NCI-H2029 treated with DMSO at 0.1 percent for 48 hours (cell line): Measurements from ENCODE around the gene PLA2G4B.
A peak's percentile ranks its signal among the peaks of the same experiment; 100 is the strongest.

Experiments used
- DNase-seq: peaks from one replicate; lab custom pipeline; 2025; lab: John Stamatoyannopoulos, UW

Gene PLA2G4B

GRCh38 chr15:41869770-41870688 lies 31.4 kb downstream of the PLA2G4B start:
- no peak for DNase-seq

DNA sequence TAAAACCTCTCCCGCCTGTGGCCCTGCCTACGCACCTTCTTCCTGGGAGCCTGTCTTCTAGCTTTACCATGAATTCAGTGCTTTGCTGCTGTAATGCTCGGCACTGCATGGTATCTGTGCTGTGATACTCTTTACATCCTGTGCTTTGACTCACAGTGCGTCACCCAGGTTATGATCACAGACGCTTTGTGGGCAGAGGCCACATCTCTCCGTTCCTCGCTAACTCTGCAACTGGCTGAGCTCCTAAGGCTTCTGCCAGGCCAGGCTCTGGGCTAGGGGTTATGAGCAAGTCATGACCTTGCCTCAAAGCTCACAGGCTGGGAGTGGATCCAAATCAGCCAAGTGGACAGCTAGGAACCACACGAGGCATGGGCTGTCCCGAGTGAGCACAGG lies 32.0 kb downstream of the PLA2G4B start:
- no peak for DNase-seq

DNA sequence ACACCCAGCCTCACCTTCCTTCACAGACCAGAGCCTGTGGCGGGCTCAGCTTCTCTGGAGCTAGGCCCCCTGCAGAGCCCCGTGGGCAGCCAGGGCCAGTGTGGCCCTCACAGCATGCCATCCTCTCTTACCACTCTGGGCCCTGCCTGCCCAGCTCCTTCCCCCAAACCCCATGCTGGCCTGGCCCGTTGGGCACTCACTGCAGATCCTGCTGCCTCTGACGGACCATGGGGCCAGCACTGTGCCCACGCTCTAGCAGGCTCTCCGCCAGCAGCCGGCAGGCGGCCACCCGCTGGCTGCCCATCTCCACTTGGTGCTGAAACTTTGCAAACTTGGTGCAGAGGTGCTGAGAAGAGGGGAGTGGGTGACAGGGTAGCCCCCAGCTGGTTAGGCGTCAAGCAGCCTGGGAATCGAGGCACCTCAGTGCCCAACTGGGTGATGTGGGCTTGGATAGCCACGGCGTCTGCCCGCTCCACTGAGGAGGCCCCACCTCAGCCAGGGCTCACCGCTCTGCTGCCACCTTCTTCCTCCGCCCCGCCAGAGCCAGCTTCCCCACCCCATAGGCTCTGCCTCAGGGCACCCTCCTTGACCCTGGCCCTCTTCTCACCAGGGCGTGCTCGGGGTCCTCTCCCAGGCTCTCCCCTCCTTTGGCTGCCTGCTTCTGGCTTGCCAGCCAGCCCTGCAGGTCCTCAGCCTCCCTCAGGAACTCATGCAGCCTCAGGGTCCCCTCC lies 32.7 kb downstream of the PLA2G4B start:
- DNase-seq: no peak

DNA sequence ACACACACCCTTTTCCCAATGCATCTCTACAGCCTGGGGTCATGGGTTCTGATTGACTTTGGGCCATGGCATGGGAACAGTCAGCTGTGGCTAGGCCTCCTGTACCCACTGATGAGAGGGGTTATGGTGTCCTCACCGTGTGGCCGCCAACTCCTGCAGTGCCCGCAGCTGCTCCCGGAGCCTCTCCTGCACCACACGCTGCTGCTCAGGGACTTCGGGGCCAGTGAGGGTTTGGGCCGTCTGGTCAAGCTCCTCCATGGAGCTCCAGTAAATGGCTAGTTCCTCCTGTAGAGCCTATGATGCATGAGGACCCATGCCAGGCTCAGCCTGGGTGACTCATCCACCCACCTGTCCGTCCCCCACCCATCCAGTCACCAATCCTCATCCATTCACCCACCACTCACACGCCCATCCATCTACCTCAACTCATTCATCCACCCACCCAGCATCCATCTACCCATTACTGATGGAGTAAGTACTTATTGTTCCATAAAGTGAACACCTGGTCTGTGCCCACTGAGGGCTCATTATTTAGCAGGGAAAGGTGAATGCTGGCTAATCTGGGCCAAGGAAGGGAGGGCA lies 33.6 kb downstream of the PLA2G4B start:
- no peak for DNase-seq

DNA sequence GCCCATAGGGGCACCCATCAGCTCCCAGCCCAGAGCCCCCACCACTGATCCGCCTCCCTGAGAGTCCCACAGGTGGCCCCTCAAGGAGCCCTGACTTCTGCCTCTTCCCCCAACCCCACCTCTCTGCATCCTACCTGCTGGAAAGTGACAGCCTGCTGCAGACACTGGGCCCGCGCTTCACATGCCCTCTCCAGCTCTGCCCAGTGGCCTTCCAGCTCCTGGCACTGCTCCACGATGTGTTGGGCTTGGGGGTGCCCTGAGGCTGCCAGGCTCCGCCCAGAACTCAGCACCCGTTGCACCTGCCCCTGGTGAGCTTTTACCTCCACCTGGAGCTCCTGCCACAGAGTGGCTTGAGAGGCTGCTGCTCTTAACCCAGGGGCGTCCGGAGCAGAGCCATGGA lies 35.1 kb downstream of the PLA2G4B start:
- peak; percentile 7 for DNase-seq

DNA sequence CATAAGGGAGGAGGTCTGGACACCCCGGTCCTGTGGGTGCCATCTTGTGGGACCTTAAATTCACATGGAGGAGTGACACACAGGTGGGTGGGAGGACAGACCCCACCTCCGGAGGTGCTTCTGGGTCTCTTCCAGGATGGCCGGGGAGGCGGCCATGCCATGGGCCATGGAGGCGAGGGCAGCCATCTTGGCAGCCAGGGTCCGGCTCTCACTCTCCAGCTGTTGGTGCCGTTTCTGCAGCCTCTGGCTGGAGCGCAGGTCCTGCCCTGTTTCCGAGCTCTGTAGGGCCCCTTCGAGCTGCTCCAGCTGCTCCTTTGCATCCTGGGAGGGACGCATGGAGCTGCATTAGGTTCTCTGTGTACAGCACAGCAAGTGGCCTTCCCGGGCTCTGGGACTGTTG lies 36.1 kb downstream of the PLA2G4B start:
- no peak for DNase-seq

DNA sequence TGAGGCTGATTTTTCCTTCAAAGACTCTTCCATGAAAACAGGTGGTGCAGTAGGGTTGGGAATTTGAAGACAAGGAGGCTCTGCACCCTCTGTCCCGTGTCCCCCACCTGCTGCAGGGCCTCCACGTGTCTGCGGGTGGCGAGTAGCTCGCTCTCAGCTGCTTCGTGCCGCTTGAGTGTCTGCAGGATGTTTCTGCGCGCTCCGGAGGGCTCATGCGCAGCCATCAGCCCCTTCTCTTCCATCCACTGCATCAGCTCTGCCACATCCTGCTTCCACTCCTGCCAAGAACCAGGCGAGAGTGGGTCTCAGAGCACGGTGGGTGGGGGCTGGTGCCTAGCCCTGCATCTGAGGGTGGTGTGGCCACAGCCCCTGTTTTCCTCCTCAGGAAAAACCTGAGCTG lies 37.4 kb downstream of the PLA2G4B start:
- no peak for DNase-seq

- DNase-seq: no peak
These were observed 38.0 kb downstream of the PLA2G4B start for GRCh38 chr15:41876689-41877088.

- DNase-seq: peak; percentile 22
These were observed 39.1 kb downstream of the PLA2G4B start for GRCh38 chr15:41877631-41878354.

DNA sequence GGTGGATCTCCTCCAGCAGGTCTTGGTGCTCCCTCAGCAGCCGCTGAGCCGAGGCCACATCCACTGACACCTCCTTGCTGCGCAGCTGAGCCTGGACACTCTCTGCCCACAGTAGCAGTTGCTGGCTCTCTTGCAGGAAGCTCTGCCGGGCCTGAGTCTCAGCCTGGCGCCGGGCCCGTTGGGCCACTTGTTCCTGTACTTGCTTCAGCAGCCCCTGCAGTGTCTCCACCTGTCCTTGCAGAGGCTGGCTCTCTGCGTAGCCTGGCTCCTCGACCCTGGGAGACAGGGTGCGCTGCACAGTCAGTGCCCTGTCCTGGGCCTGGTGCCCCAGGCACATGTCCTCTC lies 39.7 kb downstream of the PLA2G4B start:
- peak; percentile 28 for DNase-seq

GRCh38 chr15:41879321-41879845 lies 40.7 kb downstream of the PLA2G4B start:
- DNase-seq: no peak

- DNase-seq: no peak
These were observed 41.7 kb downstream of the PLA2G4B start for GRCh38 chr15:41880156-41880877.

DNA sequence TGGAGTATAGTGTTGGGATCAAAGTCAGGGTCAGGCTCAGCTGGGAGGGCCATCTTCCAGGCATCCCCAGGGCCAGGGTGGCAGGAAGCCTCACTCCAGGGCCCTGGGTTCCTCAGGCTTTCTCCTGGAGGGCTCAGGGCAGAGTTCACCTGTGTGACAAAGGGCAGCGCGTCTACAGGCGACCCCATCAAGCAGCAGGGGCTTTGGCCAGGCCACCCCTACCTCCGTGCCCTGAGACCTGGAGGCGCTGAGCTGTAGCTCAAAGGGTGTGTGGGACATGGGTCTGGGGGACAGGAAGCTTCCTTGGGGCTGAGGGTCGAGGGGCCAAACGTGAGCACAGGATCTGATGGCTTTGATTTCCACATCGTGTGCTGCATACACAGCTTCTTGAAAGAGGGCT lies 42.4 kb downstream of the PLA2G4B start:
- no peak for DNase-seq

DNA sequence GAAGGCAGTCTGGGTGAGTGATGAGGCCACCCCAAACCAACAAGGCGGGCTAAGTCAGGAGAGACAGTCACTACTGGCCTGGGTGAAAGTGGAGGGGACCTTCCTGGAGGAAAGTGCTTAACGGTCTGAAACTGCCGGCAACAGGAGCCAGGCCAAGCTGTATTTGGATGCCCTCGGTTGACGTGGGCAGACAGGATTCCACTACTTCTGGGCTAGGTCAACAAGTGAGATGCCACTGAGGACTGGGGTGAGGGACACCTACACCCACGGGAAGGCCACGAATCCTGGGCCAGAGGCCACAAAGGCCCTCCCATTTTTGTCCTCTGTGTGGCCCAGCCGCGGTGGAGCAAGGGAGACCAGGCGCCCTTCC lies 42.9 kb downstream of the PLA2G4B start:
- DNase-seq: no peak

GRCh38 chr15:41881920-41882688 lies 43.5 kb downstream of the PLA2G4B start:
- no peak for DNase-seq

DNA sequence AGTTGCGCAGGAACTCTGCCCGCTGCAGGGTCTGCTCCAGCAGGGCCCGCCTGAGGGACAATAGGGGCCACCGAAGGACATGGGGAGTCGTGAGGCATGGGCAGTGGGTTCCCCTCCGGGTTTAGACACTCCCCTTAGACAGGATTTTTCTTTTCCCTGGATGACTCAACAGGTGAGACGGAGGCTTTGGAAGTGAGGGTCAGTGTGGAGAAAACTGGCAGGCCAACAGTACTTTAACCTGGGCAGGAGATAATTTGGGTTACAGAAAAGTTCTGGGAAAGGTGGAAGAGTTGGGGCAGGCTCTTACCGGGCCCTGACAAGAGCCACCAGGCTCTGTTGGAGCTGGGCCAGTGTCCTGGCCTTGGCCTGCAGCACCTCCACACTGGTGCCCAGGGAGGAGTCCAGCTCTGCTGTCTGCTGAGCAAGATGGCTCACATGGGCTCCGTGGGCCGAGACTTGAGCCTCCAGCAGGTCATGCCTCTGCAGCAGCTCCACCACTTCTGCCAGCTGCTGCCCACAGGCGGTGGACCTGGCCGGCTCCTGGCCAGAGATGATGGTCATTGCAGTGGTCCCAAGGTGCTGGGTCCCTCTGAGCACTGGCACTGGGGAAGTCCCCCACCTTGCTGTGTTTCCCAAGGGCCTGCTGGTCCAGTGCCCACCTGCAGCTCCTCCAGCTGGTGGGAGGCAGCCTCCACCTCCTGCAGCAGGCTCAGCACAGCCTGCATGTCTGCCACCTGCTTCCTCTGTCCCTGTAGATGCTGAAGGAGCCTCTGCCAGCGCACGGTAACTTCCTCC lies 44.2 kb downstream of the PLA2G4B start:
- DNase-seq: no peak

DNA sequence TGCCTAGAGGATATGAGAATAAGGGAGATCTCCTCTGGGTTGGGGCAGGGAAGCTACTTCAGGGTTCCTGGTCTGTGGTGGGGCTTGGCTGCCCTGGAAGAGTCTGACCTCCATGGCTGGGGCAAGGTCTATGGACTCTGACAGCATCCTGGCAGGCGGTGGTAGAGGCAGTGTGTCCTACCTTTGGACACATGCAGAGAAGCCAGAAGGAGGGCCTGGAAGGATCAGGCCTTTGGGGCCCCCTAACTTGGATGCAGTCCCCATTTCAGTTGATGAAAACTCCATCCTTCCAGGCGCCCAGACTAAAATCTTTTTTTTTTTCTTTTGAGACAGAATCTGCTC lies 44.8 kb downstream of the PLA2G4B start:
- no peak for DNase-seq

- no peak for DNase-seq
These were observed 45.8 kb downstream of the PLA2G4B start for GRCh38 chr15:41884458-41884857.

DNA sequence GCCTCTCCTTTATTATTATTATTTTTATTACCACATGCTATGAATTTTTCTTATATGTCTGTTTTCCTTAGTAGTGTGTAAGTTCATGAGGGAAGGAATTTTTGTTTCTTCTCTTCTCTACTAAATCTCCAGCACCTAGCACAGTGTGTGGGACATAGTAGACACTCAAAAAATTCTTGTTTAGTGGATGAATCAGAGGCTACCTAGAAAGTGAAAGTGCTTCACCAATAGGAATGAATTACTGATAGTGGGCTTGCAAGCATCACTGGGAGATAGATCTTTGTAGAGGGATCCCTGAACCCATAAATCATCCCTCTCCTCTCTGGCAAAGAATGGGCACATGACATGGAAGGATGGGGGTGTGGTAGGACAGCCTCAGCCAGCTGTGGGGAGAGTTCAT lies 46.7 kb downstream of the PLA2G4B start:
- DNase-seq: no peak

- DNase-seq: no peak
These were observed 47.2 kb downstream of the PLA2G4B start for GRCh38 chr15:41885841-41886240.
